Mucosa of stomach (tissue), 1 donor: ENCODE results near the gene MORN2.

Experiments used
- H3K27me3 ChIP-seq: one replicate; pipeline ENCODE4 v1.7.0; 2013; ENCODE audit warnings: mild to moderate bottlenecking, low read length; ENCODE audit not compliant: control insufficient read depth, insufficient read depth
- H3K36me3 ChIP-seq: one replicate; pipeline ENCODE4 v1.7.0; 2013; ENCODE audit warnings: low read length; ENCODE audit not compliant: control insufficient read depth, insufficient read depth
- H3K4me1 ChIP-seq: one replicate; pipeline ENCODE4 v1.7.0; 2013; ENCODE audit warnings: mild to moderate bottlenecking, low read length; ENCODE audit not compliant: control insufficient read depth, insufficient read depth
- H3K4me3 ChIP-seq: one replicate; pipeline ENCODE4 v1.7.0; 2013; ENCODE audit warnings: low read length
- H3K9ac ChIP-seq: one replicate; pipeline ENCODE4 v1.7.0; 2013; ENCODE audit warnings: mild to moderate bottlenecking, low read length, moderate library complexity
- H3K9me3 ChIP-seq: one replicate; pipeline ENCODE4 v1.7.0; 2013; ENCODE audit warnings: mild to moderate bottlenecking, low read length, moderate library complexity; ENCODE audit not compliant: control insufficient read depth
- donor health status: Pancreatic carcinoma.

The MORN2 gene

DNA sequence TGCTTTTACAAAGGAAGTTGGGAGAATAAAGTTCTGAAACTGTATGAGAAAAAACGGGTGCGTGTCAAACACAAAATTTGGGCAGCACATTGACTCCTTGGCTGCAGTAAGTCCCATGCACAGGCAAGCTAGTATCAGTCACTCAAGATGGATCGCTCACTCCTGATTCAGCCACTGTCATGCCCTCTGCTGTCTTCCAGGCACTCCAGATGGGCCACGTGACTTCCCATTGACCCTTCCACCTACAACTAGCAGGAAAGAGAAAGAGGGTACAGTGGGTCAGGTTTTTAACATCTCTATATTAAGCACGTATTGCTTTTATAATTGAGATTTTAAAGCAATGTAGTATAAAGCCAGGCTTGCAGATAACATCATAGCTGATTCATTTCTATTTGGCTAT, 22.5 kb downstream of the MORN2 start:
- Histone ChIP-seq H3K36me3 (no peaks in the 10 kb centered on the region), H3K27me3 (no peaks in the 10 kb centered on the region), H3K9me3 (no peaks in the 10 kb centered on the region), H3K9ac (no peak overlapping the region), H3K4me1 (no peaks in the 10 kb centered on the region), H3K4me3 (no peak overlapping the region)

DNA sequence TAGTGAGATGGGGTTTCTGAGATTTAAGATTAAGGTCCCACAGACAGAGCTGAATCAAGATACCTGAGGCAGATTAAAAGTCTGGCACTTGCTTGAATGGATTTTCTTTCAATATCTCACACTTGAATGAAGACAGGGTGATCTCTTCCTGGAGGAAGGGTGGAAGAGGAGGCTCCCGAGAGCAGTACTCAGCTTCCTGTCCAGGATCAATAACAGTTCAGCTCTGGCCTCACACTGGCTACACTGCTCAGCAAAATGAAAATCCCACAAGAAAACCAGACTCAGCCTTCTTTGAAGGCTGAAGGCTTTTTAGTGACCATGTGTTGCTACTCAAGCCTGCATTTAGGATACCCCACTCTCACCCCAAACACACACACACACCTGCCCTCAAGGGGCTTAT, 24.9 kb downstream of the MORN2 start:
- H3K4me3 ChIP-seq: no peak overlapping the region
- H3K4me1 ChIP-seq: no peaks in the 10 kb centered on the region
- no peaks in the 10 kb centered on the region for H3K36me3 ChIP-seq
- no peak overlapping the region for H3K9ac ChIP-seq
- no peaks in the 10 kb centered on the region for H3K27me3 ChIP-seq
- H3K9me3 ChIP-seq: no peaks in the 10 kb centered on the region

DNA sequence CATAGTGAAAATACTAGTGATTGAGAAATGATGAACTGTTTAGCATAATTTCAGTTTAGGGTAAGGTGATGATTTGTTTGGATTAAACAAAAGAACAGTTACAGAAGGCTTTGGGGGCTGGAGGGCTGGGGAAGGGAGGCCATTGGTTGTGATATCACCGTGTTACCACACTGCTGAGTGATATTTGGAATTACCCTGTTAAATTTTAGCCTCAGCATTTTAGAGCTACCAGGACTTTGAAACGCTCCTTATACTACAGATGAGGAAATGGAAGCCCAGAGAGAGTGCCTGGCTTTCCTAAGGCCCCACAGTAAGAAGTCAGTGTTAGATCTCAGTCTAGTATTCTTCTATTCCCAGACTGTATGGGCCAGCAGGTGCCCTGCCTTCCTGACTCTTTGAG, 29.5 kb downstream of the MORN2 start:
- Histone ChIP-seq H3K9me3 (no peaks in the 10 kb centered on the region), H3K4me1 (no peaks in the 10 kb centered on the region), H3K9ac (no peak overlapping the region)

DNA sequence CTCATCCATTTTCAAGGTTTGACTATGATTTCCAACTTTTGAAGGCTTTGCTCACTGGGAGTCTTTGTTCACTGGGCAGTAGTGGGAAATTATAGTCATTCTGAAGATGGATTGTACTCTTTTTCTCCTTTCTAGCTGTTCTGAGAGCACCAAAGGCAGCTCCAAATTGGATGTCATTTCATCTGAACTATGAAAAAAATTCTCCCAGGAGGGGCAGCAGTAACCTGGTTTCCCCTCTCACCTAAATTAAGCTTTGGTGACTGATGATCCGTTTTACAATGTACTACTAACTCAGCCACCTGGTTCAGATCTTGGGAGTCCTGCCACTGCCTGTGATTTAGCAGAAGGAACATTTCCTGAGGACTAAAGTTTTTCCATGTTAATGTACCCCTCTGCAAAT, 31.5 kb downstream of the MORN2 start:
- Histone ChIP-seq H3K4me1 (no peaks in the 10 kb centered on the region), H3K36me3 (no peaks in the 10 kb centered on the region), H3K9me3 (no peaks in the 10 kb centered on the region), H3K9ac (no peak overlapping the region), H3K27me3 (no peaks in the 10 kb centered on the region), H3K4me3 (no peak overlapping the region)

More for the DNA sequence above, 29.5 kb downstream of the MORN2 start:
- no peaks in the 10 kb centered on the region for H3K36me3 ChIP-seq
- no peak overlapping the region for H3K4me3 ChIP-seq
- no peaks in the 10 kb centered on the region for H3K27me3 ChIP-seq

DNA sequence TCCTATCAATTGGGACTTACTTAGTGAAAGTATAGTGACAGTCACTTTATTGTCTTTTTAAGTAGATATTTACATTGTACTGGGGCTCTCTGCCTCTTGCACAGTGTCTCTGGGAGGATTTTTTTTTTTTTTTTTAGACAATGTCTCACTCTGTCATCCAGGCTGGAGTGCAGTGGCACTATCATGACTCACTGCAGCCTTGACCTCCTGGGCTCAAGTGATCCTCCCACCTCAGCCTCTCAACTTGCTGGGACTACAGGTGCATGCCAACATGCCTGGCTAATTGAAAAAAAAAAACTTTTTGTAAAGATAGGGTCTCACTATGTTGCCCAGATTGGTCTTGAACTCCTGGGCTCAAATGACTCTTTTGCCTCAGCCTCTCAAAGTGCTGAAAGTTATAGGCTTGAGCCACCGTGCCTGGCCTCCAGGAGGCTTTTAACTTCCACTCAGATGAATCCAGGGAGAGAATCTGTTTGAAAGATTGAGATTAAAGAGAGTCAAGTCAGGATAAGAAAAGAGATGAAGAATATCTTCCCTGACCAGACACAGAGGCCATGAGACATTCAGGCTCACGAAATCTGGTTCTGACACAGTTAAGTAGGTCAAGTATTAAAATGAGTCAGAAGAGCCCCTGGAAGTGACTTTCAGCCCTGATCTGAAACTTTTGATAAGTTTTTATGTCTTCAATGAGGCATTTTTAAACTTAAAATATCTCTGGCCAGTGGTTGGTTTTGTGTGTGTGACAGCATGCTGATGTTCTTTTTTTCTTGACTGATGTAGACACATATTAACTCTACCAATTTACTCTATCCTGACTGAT, 32.2 kb downstream of the MORN2 start:
- Histone ChIP-seq H3K9ac (no peak overlapping the region), H3K27me3 (no peaks in the 10 kb centered on the region), H3K4me3 (no peak overlapping the region), H3K9me3 (no peaks in the 10 kb centered on the region), H3K4me1 (no peaks in the 10 kb centered on the region), H3K36me3 (no peaks in the 10 kb centered on the region)

DNA sequence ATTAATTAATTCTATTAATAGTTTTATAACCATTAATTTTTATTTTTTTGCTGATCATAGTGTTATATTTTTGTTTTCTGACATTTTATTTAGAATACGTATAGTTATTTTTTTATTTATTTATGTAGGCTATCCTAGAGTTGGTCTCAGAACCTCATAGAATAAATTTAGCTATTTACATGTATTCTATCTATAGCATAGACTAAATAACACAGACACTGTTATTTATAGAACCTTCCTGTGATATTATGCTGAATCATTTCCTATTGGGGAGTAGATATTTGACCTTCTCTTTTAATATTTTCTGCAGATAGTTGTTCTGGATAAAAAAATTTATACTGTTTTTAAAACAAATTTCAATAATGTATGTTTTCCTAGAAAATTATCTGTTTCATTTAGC, 34.1 kb downstream of the MORN2 start:
- Histone ChIP-seq H3K27me3 (no peaks in the 10 kb centered on the region), H3K36me3 (no peaks in the 10 kb centered on the region), H3K4me1 (no peaks in the 10 kb centered on the region), H3K9ac (no peak overlapping the region), H3K4me3 (no peak overlapping the region), H3K9me3 (no peaks in the 10 kb centered on the region)

DNA sequence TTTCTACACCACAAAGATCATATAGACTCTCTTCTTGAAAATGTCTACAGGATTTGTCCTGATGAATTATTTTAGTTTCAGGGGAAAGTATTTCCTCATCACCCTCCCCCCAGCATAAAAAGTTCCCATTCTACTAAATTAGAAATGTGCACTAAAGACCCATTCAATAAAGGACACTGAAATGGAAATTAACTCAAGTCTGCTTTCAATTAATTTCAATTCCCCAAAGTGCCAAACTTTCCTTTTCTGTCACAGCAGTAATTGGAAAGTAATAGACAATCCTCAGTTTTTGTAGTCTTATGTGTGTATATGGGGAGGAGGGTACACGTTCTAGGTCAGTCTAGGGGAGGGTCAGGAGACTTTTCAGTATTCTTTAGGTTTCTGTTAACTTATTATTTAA, 35.4 kb downstream of the MORN2 start:
- Histone ChIP-seq H3K27me3 (no peaks in the 10 kb centered on the region), H3K36me3 (no peaks in the 10 kb centered on the region), H3K4me3 (no peak overlapping the region), H3K9ac (no peak overlapping the region), H3K4me1 (no peaks in the 10 kb centered on the region), H3K9me3 (no peaks in the 10 kb centered on the region)

DNA sequence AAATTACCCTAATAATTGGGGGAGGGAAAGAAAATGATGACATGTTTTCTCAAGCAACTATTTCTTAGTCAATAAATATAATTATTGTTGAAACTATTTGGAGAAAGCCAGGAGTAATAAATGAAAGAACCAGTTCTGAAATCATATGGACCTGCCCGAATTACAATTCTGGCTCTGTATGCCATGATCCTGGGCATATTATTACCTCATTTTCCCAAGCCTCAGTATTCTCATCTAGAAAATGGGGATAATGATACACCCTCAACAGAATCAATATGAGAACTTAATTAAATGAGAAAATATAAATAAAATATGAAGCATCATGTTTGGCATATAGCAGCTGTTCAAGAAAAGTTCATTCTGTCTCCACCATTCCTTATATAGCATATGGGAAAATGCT, 36.8 kb downstream of the MORN2 start:
- Histone ChIP-seq H3K36me3 (no peaks in the 10 kb centered on the region), H3K4me1 (no peaks in the 10 kb centered on the region), H3K4me3 (no peak overlapping the region), H3K9me3 (no peaks in the 10 kb centered on the region), H3K9ac (no peak overlapping the region), H3K27me3 (no peaks in the 10 kb centered on the region)

DNA sequence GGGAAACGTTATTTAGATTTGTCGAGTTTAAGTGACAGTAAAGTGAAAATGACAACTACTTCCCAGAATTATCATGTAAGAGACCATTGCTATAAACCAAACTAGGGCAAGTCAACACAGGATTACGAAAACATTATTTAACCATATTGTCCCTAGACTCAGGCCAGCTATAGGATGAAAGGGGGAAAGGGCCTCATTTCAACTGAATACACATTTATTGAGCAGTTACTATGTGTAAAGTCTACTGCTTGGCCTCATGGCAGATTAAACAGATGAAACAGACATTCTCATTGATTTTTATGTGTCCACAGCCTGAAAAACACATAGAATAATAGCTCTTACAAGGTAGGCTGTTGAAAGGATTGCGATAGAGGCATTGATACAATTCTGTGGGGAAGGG, 46.6 kb downstream of the MORN2 start:
- H3K4me1 ChIP-seq: no peaks in the 10 kb centered on the region
- no peak overlapping the region for H3K9ac ChIP-seq
- H3K4me3 ChIP-seq: no peak overlapping the region
- H3K36me3 ChIP-seq: no peaks in the 10 kb centered on the region
- no peaks in the 10 kb centered on the region for H3K27me3 ChIP-seq
- H3K9me3 ChIP-seq: no peaks in the 10 kb centered on the region

DNA sequence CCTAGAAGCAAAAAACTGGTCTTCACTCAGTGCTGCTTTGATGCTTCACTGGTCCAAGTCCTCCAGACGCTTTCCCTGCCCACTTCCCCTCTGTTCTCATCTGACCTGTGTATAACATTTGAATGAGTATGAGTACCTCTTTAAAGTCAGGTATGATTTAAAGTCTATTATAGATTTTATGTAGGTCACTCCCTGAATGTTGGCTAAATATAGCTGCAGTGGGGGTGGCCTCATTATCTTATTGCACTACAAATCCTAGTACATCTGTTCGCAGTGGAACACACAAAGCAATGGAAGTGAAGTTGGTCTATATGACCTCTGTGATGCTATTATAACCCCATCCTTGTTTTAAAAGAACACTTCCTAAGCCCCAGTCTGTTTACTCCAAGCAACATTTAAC, 47.1 kb downstream of the MORN2 start:
- Histone ChIP-seq H3K4me3 (no peak overlapping the region), H3K36me3 (no peaks in the 10 kb centered on the region), H3K4me1 (no peaks in the 10 kb centered on the region), H3K9ac (no peak overlapping the region), H3K27me3 (no peaks in the 10 kb centered on the region), H3K9me3 (no peaks in the 10 kb centered on the region)

DNA sequence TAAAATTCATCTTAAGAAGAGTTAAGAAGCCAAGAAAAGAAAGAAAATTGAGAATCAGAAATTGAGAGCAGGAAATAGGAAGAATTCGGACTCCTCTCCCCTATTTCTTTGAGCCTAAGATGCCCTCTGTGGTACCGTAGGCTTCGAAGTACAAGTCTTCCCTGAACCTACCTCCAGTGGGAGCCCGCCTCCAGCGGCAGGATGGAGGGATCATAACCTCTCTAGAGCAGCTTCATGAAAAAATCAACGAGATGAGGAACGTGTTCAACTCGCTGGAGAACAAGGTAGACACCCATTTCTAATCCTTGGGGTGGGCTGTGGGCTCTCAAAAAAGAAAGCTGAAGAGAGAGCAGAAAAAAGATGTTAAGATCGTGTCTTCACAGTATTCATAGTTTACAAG, 50.2 kb downstream of the MORN2 start:
- H3K4me1 ChIP-seq: no peaks in the 10 kb centered on the region
- H3K4me3 ChIP-seq: no peak overlapping the region
- H3K9me3 ChIP-seq: no peaks in the 10 kb centered on the region
- H3K9ac ChIP-seq: no peak overlapping the region
- H3K36me3 ChIP-seq: no peaks in the 10 kb centered on the region
- H3K27me3 ChIP-seq: no peaks in the 10 kb centered on the region

DNA sequence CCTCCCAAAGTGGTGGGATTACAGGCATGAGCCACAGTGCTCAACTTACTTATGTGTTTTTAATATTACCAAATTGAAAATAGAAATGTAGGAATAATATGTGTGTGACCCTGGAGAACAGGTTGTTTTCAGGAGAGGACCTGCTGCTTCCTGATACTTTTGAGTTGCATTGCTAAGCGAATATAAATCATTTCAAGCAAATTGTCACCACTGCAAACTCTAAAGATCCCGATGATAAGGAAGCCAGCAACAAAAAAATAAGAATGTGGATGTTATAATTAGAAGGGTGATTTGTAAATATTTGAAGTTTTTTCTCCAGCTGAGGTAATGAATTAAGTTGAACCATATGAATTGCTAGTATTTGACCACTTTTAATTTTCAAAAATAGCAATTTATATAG, 54.8 kb downstream of the MORN2 start:
- H3K27me3 ChIP-seq: no peaks in the 10 kb centered on the region
- no peaks in the 10 kb centered on the region for H3K36me3 ChIP-seq
- no peaks in the 10 kb centered on the region for H3K4me1 ChIP-seq
- no peaks in the 10 kb centered on the region for H3K9me3 ChIP-seq
- no peak overlapping the region for H3K9ac ChIP-seq
- H3K4me3 ChIP-seq: no peak overlapping the region
